ENCODE results near the gene SLC23A2. TPM values are rescaled to one million over a fixed set of nuclear protein-coding genes. Genes with fewer than 3 reads are reported as not detected.
A peak's percentile ranks its signal among the peaks of the same experiment; 100 is the strongest.
"Not testable (repeated sequence)": the region's sequence is repeated elsewhere in the genome, so short reads cannot be mapped to it uniquely, and the experiment has no call there.

The SLC23A2 gene
- total RNA-seq, 4 donors from 2014 or later, result 10.5 to 29.0 (median 20.4) TPM

GRCh38 chr20:4979841-4980410 is 21.4 kb downstream of the SLC23A2 start:
- Histone ChIP-seq H3K4me1 (peaks cover 6% of the 10 kb centered on the region), H3K9me3 (no peaks in the 10 kb centered on the region), H3K27ac (no peak overlapping the region), H3K27me3 (no peaks in the 10 kb centered on the region), H3K4me3 (no peak overlapping the region), H3K36me3 (no peaks in the 10 kb centered on the region)
- TF ChIP-seq CTCF (IDR thresholded peaks at IDR 0.05) (no peak), EP300 (IDR thresholded peaks at IDR 0.05) (no peak), POLR2A (IDR thresholded peaks at IDR 0.05) (no peak), POLR2AphosphoS5 (IDR thresholded peaks at IDR 0.05) (no peak)
- 42% methylated on average over 1 of the region's 1 CpG for WGBS
- no peak for DNase-seq (ENCODE audit: low spot score in 2 of 2)

- no peaks in the 10 kb centered on the region for H3K36me3 ChIP-seq
- H3K4me3 ChIP-seq, result no peak overlapping the region
- DNase-seq (ENCODE audit: low spot score in 2 of 2), result peak in 1 of 2 donors; percentile 20
- H3K27ac ChIP-seq, result no peak overlapping the region
- 52% methylated on average over 10 of the region's 10 CpGs for WGBS
- no peaks in the 10 kb centered on the region for H3K9me3 ChIP-seq
- no peak for TF ChIP-seq POLR2A (IDR thresholded peaks at IDR 0.05)
- no peak for TF ChIP-seq POLR2AphosphoS5 (IDR thresholded peaks at IDR 0.05)
- TF ChIP-seq EP300 (IDR thresholded peaks at IDR 0.05), result no peak
- TF ChIP-seq CTCF (IDR thresholded peaks at IDR 0.05), result no peak
- H3K4me1 ChIP-seq, result peaks cover 16% of the 10 kb centered on the region
- H3K27me3 ChIP-seq, result no peaks in the 10 kb centered on the region
These were observed 23.0 kb downstream of the SLC23A2 start for GRCh38 chr20:4978050-4978918.

GRCh38 chr20:4976014-4976413 is 25.3 kb downstream of the SLC23A2 start:
- WGBS, result 85% methylated on average over 9 of the region's 9 CpGs
- DNase-seq (ENCODE audit: low spot score in 2 of 2), result peak in 1 of 2 donors; percentile 6
- not testable (repeated sequence) for H3K4me3 ChIP-seq, H3K36me3 ChIP-seq, H3K27ac ChIP-seq, H3K27me3 ChIP-seq, H3K9me3 ChIP-seq
- H3K4me1 ChIP-seq, result peaks cover 20% of the 10 kb centered on the region

GRCh38 chr20:4973330-4974097 is 27.8 kb downstream of the SLC23A2 start:
- DNase-seq (ENCODE audit: low spot score in 2 of 2), result peak in 1 of 2 donors; percentile 69
- 42% methylated on average over 11 of the region's 11 CpGs for WGBS
- Histone ChIP-seq H3K4me1 (peaks cover 20% of the 10 kb centered on the region), H3K27me3 (no peaks in the 10 kb centered on the region), H3K4me3 (peak overlapping the region; percentile 37), H3K27ac (peak overlapping the region; percentile 67), H3K9me3 (no peaks in the 10 kb centered on the region), H3K36me3 (peaks cover 5% of the 10 kb centered on the region)
- TF ChIP-seq POLR2AphosphoS5 (IDR thresholded peaks at IDR 0.05) (peak in 1 of 3 donors; percentile 17), CTCF (IDR thresholded peaks at IDR 0.05) (no peak)

DNA sequence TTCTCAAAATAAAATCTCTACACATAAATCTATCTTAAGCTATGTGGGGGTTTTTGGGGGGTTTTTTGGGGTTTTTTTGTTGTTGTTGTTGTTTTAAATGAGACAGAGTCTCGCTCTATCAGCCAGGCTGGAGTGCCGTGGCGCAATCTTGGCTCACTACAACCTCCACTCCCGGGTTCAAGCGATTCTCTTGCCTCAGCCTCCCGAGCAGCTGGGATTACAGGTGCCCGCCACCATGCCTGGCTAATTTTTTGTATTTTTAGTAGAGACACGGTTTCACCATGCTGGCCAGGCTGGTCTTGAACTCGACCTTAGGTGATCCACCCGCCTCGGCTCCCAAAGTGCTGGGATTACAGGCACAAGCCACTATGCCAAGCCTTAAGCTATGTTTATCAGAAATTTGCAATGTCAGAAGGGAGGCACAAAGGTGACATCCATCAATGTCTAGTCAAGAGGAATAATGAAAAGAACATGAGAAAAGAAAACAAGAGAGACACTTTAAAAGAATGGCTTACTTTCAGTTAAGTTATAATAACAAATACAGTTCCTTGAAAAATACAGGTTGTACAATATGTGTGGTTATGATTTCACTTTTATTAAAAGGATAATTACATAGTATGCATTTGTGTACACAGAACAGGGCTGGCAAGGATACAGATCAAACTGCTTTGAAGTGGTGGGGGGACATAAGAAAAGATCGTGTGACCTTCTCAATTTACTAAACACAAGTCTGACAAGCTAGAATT is 28.6 kb downstream of the SLC23A2 start:
- TF ChIP-seq POLR2AphosphoS5 (IDR thresholded peaks at IDR 0.05), result no peak
- no peak for TF ChIP-seq EP300 (IDR thresholded peaks at IDR 0.05)
- no peak for TF ChIP-seq CTCF (IDR thresholded peaks at IDR 0.05)
- no peak for TF ChIP-seq POLR2A (IDR thresholded peaks at IDR 0.05)
- 86% methylated on average over 12 of the region's 12 CpGs for whole genome bisulfite sequencing

More for the DNA sequence above, 28.6 kb downstream of the SLC23A2 start:
- Histone ChIP-seq H3K9me3 (no peaks in the 10 kb centered on the region), H3K27ac (peak overlapping the region; percentile 67), H3K27me3 (no peaks in the 10 kb centered on the region), H3K4me3 (peak overlapping the region; percentile 37), H3K4me1 (peaks cover 14% of the 10 kb centered on the region), H3K36me3 (peaks cover 9% of the 10 kb centered on the region)
- DNase-seq (ENCODE audit: low spot score in 2 of 2), result no peak

All from suprapubic skin (tissue), 4 donors.